Measurements from ENCODE around the gene MRC2. TPM values are rescaled to one million over a fixed set of nuclear protein-coding genes. Genes with fewer than 3 reads are reported as not detected.

The MRC2 gene
- total and polyA plus RNA-seq, 9 donors, result 12.9 to 134 (median 90.2) TPM

- peak in 1 of 5 donors; percentile 7 for DNase-seq
- Histone ChIP-seq H3K27ac (no peak overlapping the region), H3K4me3 (no peak overlapping the region), H3K36me3 (no peaks in the 10 kb centered on the region), H3K4me1 (ENCODE audit: insufficient read depth) (peaks cover 3% of the 10 kb centered on the region), H3K9me3 (no peaks in the 10 kb centered on the region), H3K27me3 (no peaks in the 10 kb centered on the region)
- TF ChIP-seq POLR2A (IDR thresholded peaks at IDR 0.05) (no peak), EP300 (IDR thresholded peaks at IDR 0.05) (no peak), CTCF (IDR thresholded peaks at IDR 0.05) (no peak)
- WGBS, 3 donors, result 59 to 75% (median 69%) methylated on average over 4 of the region's 4 CpGs
- intact Hi-C loops (cut with DNase I), result no loop called here
These were observed 56.7 kb downstream of the MRC2 start for GRCh38 chr17:62684179-62684578.

DNA sequence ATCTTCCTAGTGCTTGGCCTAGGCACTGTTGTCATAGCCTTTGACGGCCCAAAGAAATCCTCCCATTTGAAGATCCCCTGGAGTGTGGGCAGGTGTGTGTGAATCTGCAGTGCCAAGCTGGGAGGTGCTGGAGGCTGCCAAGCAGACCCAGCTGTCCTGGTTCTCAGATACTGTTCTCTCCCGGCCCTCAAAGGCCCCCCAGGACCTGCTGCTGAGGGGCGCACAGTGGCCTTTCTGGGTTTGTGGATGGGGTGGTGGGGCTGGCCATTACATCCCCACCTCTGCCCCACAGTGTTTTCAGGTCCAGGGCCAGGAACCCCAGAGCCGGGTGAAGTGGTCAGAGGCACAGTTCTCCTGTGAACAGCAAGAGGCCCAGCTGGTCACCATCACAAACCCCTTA lies 60.5 kb downstream of the MRC2 start:
- Histone ChIP-seq H3K9me3 (no peaks in the 10 kb centered on the region), H3K4me1 (ENCODE audit: insufficient read depth) (no peaks in the 10 kb centered on the region), H3K27me3 (no peaks in the 10 kb centered on the region), H3K36me3 (no peaks in the 10 kb centered on the region), H3K27ac (no peak overlapping the region), H3K4me3 (no peak overlapping the region)
- intact Hi-C loops (cut with DNase I), result no loop called here
- no peak for DNase-seq
- TF ChIP-seq POLR2A (IDR thresholded peaks at IDR 0.05) (no peak), CTCF (IDR thresholded peaks at IDR 0.05) (no peak), EP300 (IDR thresholded peaks at IDR 0.05) (no peak)
- WGBS, 3 donors, result 80 to 86% (median 84%) methylated on average over 4 of the region's 4 CpGs

DNA sequence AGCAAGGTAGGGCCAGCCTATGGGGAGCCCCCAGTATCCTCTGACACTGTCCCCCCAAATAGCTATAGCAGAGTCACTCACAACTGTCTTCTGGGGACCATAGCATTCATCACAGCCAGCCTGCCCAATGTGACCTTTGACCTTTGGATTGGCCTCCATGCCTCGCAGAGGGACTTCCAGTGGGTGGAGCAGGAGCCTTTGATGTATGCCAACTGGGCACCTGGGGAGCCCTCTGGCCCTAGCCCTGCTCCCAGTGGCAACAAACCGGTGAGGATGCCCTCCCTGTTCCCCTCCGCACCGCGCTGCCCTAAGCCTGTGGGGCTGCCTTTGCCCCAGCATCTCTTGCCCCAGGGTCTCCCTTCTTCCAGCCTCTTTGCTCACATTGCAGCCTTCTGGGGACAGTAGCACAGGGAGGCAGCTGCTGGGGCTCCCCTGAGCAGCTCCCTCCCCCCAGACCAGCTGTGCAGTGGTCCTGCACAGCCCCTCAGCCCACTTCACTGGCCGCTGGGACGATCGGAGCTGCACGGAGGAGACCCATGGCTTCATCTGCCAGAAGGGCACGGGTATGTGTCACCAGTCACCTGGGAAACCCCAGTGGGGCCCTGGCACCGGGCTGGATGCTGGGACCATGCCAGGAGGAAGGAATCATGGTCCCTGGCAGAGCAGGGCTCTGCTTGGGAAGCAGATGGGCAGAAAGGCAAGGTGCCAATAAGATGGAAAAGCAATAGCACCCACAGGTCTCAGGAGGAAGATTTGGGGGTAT lies 61.1 kb downstream of the MRC2 start:
- H3K36me3 ChIP-seq, result no peaks in the 10 kb centered on the region
- H3K4me3 ChIP-seq, result no peak overlapping the region
- H3K27me3 ChIP-seq, result no peaks in the 10 kb centered on the region
- no peak overlapping the region for H3K27ac ChIP-seq
- no peak for DNase-seq
- intact Hi-C loops (cut with DNase I), result no loop called here
- no peaks in the 10 kb centered on the region for H3K4me1 ChIP-seq (ENCODE audit: insufficient read depth)
- H3K9me3 ChIP-seq, result no peaks in the 10 kb centered on the region
- TF ChIP-seq CTCF (IDR thresholded peaks at IDR 0.05) (no peak), EP300 (IDR thresholded peaks at IDR 0.05) (no peak), POLR2A (IDR thresholded peaks at IDR 0.05) (no peak)
- WGBS, 3 donors, result 71 to 80% (median 78%) methylated on average over 11 of the region's 11 CpGs

GRCh38 chr17:62689441-62690167 lies 62.1 kb downstream of the MRC2 start:
- Histone ChIP-seq H3K27ac (no peak overlapping the region), H3K36me3 (no peaks in the 10 kb centered on the region), H3K4me3 (no peak overlapping the region), H3K9me3 (no peaks in the 10 kb centered on the region), H3K4me1 (ENCODE audit: insufficient read depth) (no peaks in the 10 kb centered on the region), H3K27me3 (no peaks in the 10 kb centered on the region)
- 87 to 89% (median 88%) methylated on average over 34 to 37 of the region's 37 CpGs for WGBS, 3 donors
- TF ChIP-seq POLR2A (IDR thresholded peaks at IDR 0.05) (no peak), EP300 (IDR thresholded peaks at IDR 0.05) (no peak), CTCF (IDR thresholded peaks at IDR 0.05) (no peak)
- intact Hi-C loops (cut with DNase I), result no loop called here
- no peak for DNase-seq
